ENCODE results near the gene AMBRA1.
"Not testable (repeated sequence)": the region's sequence is repeated elsewhere in the genome, so short reads cannot be mapped to it uniquely, and the experiment has no call there.

AMBRA1 gene

DNA sequence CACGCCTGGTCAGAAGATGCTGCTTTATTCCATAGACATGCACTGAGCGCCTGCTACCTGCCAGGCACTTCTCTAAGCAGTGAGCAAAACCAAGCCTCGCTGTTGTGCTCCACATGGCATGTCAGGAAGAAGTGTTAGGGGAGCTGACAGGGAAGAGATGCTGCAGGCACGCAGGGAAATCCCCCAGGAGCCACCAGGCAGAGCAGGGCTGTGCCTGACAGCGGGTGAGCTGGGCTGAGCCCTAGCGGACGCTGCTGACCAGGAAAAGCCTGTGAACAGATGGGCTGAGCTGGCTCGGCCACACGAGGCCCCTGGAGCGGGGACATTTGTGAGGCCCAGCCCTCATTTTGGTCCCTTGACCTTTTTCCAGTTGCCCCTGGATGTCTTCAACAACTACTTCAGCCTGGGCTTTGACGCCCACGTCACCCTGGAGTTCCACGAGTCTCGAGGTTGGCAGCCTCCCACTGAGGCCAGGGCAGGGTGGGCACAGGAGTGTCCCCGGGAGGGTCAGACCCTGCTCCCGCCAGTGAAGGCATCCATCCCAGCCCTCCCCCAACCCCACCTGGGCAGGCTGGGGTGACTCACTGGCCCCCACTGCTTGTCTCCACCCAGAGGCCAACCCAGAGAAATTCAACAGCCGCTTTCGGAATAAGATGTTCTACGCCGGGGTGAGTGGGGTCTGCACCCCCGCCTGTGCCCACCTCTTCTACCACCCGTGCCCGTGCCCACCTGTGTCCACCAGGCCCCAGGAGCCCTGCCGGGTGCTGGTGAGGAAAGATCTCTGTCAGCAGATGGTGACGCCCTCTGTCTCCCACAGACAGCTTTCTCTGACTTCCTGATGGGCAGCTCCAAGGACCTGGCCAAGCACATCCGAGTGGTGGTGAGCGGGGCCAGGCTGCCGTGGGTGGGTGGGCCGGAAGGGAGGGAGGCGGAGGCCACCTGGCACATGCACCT is 219.8 kb downstream of the AMBRA1 start:
- H3K4me1 Mint-ChIP-seq = no peaks in the 10 kb centered on the region
- no peak for ATAC-seq (ENCODE audit: low read depth)
- H3K27ac Mint-ChIP-seq = no peak overlapping the region

DNA sequence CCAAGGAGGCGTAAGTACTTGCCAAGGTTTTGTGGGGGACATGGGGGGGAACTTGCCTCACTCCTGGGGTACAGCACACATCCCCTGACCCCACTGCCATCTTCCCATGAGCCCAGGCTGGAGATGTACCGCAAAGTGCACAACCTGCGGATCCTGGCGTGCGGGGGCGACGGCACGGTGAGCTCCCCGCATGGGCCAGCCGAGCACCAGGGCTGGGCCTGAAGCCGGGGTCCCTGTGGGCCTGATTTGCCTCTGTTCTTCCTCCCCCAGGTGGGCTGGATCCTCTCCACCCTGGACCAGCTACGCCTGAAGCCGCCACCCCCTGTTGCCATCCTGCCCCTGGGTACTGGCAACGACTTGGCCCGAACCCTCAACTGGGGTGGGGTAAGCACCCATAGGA is 221.3 kb downstream of the AMBRA1 start:
- not testable (repeated sequence) for DNase-seq (ENCODE audit: low spot score in 2 of 2); ATAC-seq (ENCODE audit: low read depth); H3K27me3 Mint-ChIP-seq; H3K4me1 Mint-ChIP-seq; H3K27ac Mint-ChIP-seq; H3K9me3 Mint-ChIP-seq; H3K4me3 Mint-ChIP-seq
- H3K36me3 Mint-ChIP-seq = peaks cover 16% of the 10 kb centered on the region

More for the DNA sequence above, 219.8 kb downstream of the AMBRA1 start:
- H3K36me3 Mint-ChIP-seq = peaks cover 20% of the 10 kb centered on the region
- no peak overlapping the region for H3K4me3 Mint-ChIP-seq
- no peaks in the 10 kb centered on the region for H3K9me3 Mint-ChIP-seq
- H3K27me3 Mint-ChIP-seq = no peaks in the 10 kb centered on the region
- no peak for DNase-seq (ENCODE audit: low spot score in 2 of 2)

DNA sequence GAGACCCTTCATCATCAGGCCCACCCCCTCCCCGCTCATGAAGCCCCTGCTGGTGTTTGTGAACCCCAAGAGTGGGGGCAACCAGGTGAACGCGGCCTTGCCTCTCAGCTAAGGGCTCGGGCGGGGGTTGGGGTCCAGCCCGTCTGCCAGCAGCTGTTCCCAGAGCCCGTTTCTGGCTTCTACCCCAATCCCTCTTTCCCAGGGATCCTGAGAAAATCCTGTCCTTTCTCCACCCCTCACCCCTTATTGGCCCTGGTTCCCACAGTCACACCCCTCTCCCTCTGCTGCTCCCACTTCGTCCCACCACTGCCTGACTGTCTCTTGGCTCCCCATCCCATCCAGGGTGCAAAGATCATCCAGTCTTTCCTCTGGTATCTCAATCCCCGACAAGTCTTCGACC is 221.7 kb downstream of the AMBRA1 start:
- Mint-ChIP-seq H3K27ac (no peak overlapping the region), H3K36me3 (peaks cover 12% of the 10 kb centered on the region), H3K4me3 (no peak overlapping the region), H3K27me3 (no peaks in the 10 kb centered on the region), H3K9me3 (no peaks in the 10 kb centered on the region), H3K4me1 (peaks cover 2% of the 10 kb centered on the region)
- ATAC-seq (ENCODE audit: low read depth) (no peak), DNase-seq (ENCODE audit: low spot score in 2 of 2) (no peak)

DNA sequence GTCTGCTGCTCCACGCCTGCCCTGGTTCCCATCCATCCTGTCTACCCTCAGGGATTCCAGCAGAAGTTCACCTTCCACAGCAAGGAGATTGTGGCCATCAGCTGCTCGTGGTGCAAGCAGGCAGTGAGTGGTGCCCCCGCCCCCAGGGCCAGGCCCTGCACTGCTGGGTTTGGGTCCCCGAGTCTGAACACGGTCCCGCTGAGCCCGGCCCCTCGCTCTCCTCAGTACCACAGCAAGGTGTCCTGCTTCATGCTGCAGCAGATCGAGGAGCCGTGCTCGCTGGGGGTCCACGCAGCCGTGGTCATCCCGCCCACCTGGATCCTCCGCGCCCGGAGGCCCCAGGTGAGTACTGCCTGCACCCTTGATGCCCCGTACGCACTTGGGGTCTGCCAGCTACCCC is 222.6 kb downstream of the AMBRA1 start:
- H3K27me3 Mint-ChIP-seq; H3K4me3 Mint-ChIP-seq; DNase-seq (ENCODE audit: low spot score in 2 of 2); H3K27ac Mint-ChIP-seq; H3K4me1 Mint-ChIP-seq; H3K9me3 Mint-ChIP-seq; H3K36me3 Mint-ChIP-seq; ATAC-seq (ENCODE audit: low read depth): not testable (repeated sequence)

DNA sequence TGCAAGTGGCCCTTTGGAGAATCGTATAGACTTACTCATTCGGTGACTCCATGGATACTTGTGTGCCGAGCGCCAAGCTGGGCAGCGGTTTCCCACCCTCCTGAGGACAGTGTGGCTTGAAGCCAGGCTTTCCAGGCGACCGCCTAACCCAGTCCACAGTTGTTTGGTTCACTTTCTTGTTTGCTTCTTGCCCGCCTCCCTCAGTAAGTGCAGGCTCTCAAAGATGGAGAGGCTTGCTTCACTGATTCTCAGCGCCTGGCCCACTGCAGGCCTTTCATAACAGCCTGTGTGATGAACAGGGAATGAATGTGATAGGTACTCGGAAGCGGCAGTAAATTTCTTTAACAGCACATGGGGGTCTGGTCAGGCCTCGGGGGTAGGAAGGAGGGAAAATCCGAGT is 223.6 kb downstream of the AMBRA1 start:
- Mint-ChIP-seq H3K36me3 (peaks cover 7% of the 10 kb centered on the region), H3K4me1 (peaks cover 2% of the 10 kb centered on the region), H3K9me3 (no peaks in the 10 kb centered on the region), H3K27ac (no peak overlapping the region), H3K4me3 (no peak overlapping the region), H3K27me3 (no peaks in the 10 kb centered on the region)
- DNase-seq (ENCODE audit: low spot score in 2 of 2) = no peak
- ATAC-seq (ENCODE audit: low read depth) = no peak

DNA sequence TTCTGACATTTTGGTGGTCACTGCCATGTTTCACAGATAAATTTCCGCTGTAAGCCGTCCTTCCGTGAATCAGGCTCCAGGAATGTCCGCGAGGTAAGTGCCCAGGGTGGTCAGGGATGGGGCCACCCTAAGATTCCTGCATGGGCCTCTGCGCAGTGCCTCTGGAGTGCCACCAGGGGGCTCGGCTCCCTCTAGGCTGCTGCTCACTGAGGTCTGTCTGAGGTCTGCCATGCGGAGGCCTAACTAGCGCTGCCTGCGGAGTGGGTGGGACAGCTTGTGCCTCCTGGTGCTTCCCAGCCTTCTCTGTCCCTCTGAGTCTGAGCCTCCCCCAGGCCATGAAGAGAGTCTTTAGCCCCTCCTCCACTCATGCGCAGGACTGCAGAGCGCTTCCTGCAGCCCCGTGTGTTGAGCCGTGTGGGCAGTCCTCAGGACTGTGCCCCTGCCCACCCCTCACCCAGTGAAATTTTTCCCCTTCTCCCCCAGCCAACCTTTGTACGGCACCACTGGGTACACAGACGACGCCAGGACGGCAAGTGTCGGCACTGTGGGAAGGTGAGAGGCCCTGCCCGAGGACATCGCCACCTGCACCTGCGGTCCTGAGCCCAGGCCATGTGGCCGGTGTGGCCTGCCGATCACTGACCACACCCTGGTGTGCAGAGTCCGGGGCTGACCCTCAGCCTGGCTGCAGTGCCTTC is 224.2 kb downstream of the AMBRA1 start:
- Mint-ChIP-seq H3K27ac (no peak overlapping the region), H3K36me3 (peaks cover 3% of the 10 kb centered on the region), H3K27me3 (no peaks in the 10 kb centered on the region), H3K9me3 (no peaks in the 10 kb centered on the region), H3K4me1 (peaks cover 2% of the 10 kb centered on the region), H3K4me3 (no peak overlapping the region)
- DNase-seq (ENCODE audit: low spot score in 2 of 2) = no peak
- peak; percentile 76 for ATAC-seq (ENCODE audit: low read depth)

DNA sequence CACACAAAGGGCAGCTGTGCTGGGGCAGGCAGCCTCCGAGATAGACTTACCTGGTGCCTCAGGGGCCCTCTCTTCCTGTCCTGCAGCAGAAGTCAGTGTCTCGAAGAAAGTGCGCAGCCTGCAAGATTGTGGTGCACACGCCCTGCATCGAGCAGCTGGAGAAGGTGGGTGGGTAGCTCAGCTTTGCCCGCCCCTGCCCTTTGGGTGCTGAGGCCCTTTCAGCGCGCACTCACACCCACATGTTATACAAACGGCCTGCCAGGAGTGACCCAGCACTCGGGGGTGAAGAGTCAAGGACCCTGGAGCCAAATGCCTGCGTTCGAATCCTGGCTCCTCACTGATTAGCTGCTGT is 225.9 kb downstream of the AMBRA1 start:
- Mint-ChIP-seq H3K36me3 (peaks cover 3% of the 10 kb centered on the region), H3K27ac (no peak overlapping the region), H3K27me3 (no peaks in the 10 kb centered on the region), H3K9me3 (no peaks in the 10 kb centered on the region), H3K4me3 (no peak overlapping the region), H3K4me1 (peaks cover 6% of the 10 kb centered on the region)
- DNase-seq (ENCODE audit: low spot score in 2 of 2) = no peak
- ATAC-seq (ENCODE audit: low read depth) = no peak

DNA sequence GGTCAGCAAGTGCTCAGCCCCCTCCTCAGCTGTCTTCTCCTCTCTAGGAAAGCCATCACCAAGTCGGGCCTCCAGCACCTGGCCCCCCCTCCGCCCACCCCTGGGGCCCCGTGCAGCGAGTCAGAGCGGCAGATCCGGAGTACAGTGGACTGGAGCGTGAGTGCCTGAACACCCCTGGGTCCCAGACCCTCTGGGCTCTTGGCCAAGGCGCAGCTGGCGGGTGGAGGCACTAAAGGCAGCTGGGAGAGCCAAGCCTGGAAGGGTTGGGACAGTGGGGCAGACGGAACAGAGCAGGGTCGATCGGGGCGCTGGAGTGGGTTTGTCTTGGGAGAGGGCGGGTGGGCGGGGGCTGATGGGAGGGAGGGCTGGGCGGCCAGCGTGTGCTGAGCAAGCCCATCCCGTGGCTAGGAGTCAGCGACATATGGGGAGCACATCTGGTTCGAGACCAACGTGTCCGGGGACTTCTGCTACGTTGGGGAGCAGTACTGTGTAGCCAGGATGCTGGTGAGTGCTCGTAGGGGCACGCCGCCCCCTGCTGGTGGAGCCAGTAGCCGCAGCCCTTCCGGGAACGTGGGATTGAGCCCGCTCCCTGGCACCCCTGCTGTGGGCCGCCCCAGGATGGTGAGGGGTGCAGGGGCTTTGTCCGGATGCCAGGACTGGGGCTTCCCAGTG is 226.4 kb downstream of the AMBRA1 start:
- no peak overlapping the region for H3K4me3 Mint-ChIP-seq
- DNase-seq (ENCODE audit: low spot score in 2 of 2) = peak; percentile 66 to 70
- ATAC-seq (ENCODE audit: low read depth) = peak; percentile 83
- H3K27me3 Mint-ChIP-seq = no peaks in the 10 kb centered on the region
- H3K9me3 Mint-ChIP-seq = no peaks in the 10 kb centered on the region
- peaks cover 2% of the 10 kb centered on the region for H3K36me3 Mint-ChIP-seq
- peaks cover 9% of the 10 kb centered on the region for H3K4me1 Mint-ChIP-seq
- no peak overlapping the region for H3K27ac Mint-ChIP-seq

DNA sequence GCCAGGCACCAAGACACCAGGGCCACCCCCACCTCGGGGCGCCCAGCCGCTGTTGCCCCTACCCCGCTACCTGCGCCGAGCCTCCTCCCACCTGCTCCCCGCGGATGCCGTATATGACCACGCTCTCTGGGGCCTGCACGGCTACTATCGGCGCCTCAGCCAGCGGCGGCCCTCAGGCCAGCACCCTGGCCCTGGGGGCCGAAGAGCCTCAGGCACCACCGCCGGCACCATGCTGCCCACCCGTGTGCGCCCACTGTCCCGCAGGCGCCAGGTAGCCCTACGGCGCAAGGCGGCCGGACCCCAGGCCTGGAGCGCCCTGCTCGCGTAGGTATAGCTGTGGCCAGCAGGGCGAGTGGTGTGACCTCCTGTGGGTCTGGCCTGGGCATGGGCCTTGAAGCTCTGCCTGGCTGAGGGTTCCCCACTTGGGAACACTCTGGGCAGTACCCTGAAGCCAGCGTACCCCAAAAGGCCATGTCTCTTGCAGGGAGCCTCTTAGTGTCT is 227.1 kb downstream of the AMBRA1 start:
- Mint-ChIP-seq H3K36me3 (peaks cover 2% of the 10 kb centered on the region), H3K9me3 (no peaks in the 10 kb centered on the region), H3K27me3 (no peaks in the 10 kb centered on the region), H3K4me3 (no peak overlapping the region), H3K27ac (no peak overlapping the region), H3K4me1 (peaks cover 10% of the 10 kb centered on the region)
- DNase-seq (ENCODE audit: low spot score in 2 of 2) (no peak), ATAC-seq (ENCODE audit: low read depth) (no peak)

DNA sequence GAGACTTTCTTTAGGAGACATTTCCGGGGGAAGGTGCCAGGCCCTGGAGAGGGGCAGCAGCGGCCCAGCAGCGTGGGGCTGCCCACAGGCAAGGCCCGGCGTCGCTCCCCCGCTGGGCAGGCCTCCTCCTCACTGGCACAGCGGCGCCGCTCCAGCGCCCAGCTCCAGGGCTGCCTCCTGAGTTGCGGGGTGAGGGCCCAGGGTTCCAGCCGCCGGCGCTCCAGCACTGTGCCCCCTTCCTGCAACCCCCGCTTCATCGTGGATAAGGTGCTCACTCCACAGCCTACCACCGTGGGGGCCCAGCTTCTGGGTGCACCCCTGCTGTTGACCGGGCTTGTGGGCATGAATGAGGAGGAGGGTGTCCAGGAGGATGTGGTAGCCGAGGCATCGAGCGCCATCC is 227.6 kb downstream of the AMBRA1 start:
- no peak for ATAC-seq (ENCODE audit: low read depth)
- no peaks in the 10 kb centered on the region for H3K36me3 Mint-ChIP-seq
- H3K9me3 Mint-ChIP-seq = no peaks in the 10 kb centered on the region
- peaks cover 11% of the 10 kb centered on the region for H3K4me1 Mint-ChIP-seq
- no peak overlapping the region for H3K27ac Mint-ChIP-seq
- H3K27me3 Mint-ChIP-seq = no peaks in the 10 kb centered on the region
- DNase-seq (ENCODE audit: low spot score in 2 of 2) = no peak
- H3K4me3 Mint-ChIP-seq = no peak overlapping the region

DNA sequence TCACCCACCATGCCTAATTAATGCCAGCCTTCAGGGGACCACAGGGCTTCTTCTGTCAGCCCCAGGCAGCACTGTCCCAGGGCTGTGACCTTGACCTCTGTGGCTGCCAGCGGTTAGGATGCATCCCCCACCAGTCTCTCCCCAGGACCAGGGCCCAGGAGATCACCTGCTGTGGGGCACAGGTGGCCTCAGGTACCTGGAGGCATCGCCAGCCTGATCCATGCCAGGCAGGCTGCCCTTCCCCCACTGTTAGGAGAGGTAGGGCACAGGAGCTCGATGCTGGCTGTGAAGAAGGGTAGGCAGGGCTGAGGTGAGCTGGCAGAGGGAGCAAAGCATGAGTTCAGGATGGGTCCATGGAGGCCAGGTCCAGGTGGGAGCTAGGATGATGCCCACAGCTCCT is 229.0 kb downstream of the AMBRA1 start:
- no peak overlapping the region for H3K27ac Mint-ChIP-seq
- H3K4me3 Mint-ChIP-seq = no peak overlapping the region
- H3K36me3 Mint-ChIP-seq = no peaks in the 10 kb centered on the region
- no peaks in the 10 kb centered on the region for H3K9me3 Mint-ChIP-seq
- H3K4me1 Mint-ChIP-seq = peaks cover 17% of the 10 kb centered on the region
- ATAC-seq (ENCODE audit: low read depth) (no peak), DNase-seq (ENCODE audit: low spot score in 2 of 2) (no peak)
- no peaks in the 10 kb centered on the region for H3K27me3 Mint-ChIP-seq

DNA sequence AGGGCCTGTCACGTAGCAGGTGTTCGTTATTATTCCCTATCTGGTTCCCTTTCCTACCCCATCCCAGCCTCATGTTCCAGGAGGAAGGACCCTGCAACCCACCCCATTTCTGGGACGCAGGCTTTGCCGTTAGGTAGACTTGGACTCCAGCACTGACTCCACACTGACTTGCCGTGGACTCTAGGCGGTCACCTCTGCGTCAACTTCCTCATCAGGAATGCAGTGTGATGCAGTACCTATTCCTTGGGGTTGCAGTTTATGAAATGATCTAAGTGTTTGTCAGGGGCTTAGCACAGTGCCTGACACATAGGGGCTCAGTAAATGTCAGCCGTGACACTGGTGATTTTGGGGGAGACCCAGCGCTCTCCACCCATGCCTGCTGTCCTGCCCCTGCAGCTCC is 229.8 kb downstream of the AMBRA1 start:
- H3K4me1 Mint-ChIP-seq = peaks cover 17% of the 10 kb centered on the region
- H3K36me3 Mint-ChIP-seq = no peaks in the 10 kb centered on the region
- DNase-seq (ENCODE audit: low spot score in 2 of 2) (no peak), ATAC-seq (ENCODE audit: low read depth) (no peak)
- H3K9me3 Mint-ChIP-seq = no peaks in the 10 kb centered on the region
- H3K4me3 Mint-ChIP-seq = no peak overlapping the region
- no peaks in the 10 kb centered on the region for H3K27me3 Mint-ChIP-seq
- H3K27ac Mint-ChIP-seq = no peak overlapping the region

DNA sequence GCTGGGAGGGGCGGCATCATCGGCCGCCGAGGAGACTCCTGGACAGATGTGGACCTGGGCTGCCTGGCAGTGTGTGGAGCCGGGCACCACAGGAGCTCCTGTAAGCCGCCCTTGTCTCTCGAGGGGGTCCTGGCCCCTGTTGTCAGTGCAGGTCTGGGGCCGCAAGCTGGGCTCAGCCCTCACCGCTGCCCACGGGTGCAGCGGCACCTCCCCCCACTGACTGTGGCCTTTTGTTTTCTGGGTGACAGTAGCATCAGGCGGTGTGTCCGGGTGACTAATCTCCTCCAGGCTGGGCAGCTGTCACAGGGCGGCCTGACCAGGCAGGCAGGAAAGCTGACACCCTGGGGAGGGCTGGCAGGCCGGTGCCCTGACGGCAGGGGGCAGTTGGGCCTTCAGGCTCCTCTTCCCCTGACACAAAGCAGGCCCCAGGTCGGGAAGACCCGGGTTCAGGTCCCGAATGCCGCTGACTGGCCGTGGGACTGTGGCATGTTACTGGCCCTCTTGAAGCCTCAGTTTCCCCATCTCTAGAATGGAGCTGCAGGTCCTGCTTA is 230.3 kb downstream of the AMBRA1 start:
- Mint-ChIP-seq H3K4me1 (peaks cover 17% of the 10 kb centered on the region), H3K36me3 (no peaks in the 10 kb centered on the region), H3K9me3 (no peaks in the 10 kb centered on the region), H3K27ac (no peak overlapping the region), H3K4me3 (no peak overlapping the region), H3K27me3 (no peaks in the 10 kb centered on the region)
- DNase-seq (ENCODE audit: low spot score in 2 of 2) (no peak), ATAC-seq (ENCODE audit: low read depth) (no peak)

DNA sequence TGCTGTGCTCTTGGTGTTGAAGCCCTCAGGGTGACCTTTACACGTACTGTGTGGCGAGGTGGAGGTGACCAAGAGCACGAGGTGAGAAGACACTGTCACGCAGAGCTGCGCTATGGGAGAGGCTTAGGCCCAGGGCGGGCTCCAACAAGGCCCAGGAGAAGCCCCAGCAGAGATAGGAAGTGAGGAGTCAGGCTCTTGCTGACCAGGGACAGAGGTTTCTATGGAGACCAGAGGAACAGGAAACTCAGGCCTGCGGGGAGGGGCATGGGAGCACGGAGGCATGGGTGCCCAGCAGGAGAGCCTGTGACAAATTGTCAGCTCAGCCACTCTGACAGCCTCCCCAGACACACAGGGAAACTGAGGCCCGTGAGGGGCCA is 230.8 kb downstream of the AMBRA1 start:
- DNase-seq (ENCODE audit: low spot score in 2 of 2) (no peak), ATAC-seq (ENCODE audit: low read depth) (no peak)
- Mint-ChIP-seq H3K4me1 (peaks cover 17% of the 10 kb centered on the region), H3K4me3 (no peak overlapping the region), H3K27me3 (no peaks in the 10 kb centered on the region), H3K9me3 (no peaks in the 10 kb centered on the region), H3K36me3 (no peaks in the 10 kb centered on the region), H3K27ac (no peak overlapping the region)
